Stimulated activated CD4-positive, alpha-beta T cell treated with anti-CD3 and anti-CD28 coated beads, Interleukin-1b, Interleukin-23, amount 100 ng/mL, for 4 hours (primary cell): ENCODE results near the gene SLC27A1.
"Not testable (repeated sequence)": the region's sequence is repeated elsewhere in the genome, so short reads cannot be mapped to it uniquely, and the experiment has no call there.

ENCODE experiments used
- DNase-seq, 2 donors: peaks; one replicate each; pipeline ENCODE4 v3.0.0-alpha.2; 2020; ENCODE audit warnings: low read depth in 2 of 2

The SLC27A1 gene

GRCh38 chr19:17487284-17488121 lies 17.2 kb downstream of the SLC27A1 start:
- DNase-seq, result no peak

DNA sequence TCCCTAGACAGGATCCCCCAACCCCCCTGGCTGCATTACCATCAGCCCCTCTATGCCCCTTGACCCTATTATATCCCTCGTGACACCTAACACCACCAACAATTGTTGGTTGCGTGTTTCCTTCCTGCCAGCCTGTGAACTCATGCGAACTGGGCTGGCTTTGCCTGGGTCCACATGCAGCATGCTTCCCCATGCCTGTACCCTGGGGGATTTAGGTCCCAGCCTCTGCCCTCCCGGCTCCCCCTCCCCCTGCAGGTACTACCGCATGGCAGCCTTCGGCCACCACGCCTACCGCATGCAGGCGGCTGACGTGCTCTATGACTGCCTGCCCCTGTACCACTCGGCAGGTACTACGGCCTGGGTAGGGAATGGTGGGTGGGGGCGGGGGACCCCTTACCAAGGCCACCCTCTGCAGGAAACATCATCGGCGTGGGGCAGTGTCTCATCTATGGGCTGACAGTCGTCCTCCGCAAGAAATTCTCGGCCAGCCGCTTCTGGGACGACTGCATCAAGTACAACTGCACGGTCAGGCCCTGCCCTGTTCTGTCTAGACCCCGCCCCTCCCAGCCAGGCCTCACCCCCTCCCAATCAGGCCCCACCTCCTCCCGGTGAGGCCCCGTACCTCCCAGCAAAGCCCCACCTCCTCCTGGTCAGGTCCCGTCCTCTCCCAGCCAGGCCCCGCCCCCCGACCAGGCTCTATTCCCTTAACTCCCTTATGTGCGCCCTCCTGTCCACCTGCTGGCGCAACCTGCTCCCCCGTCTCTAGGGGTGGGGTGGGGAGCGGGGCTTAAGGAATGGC lies 18.5 kb downstream of the SLC27A1 start:
- peak; percentile 60 to 69 for DNase-seq

GRCh38 chr19:17489392-17490030 lies 19.2 kb downstream of the SLC27A1 start:
- DNase-seq, result no peak

- no peak for DNase-seq
Observed at GRCh38 chr19:17490411-17490810, 20.1 kb downstream of the SLC27A1 start.

DNA sequence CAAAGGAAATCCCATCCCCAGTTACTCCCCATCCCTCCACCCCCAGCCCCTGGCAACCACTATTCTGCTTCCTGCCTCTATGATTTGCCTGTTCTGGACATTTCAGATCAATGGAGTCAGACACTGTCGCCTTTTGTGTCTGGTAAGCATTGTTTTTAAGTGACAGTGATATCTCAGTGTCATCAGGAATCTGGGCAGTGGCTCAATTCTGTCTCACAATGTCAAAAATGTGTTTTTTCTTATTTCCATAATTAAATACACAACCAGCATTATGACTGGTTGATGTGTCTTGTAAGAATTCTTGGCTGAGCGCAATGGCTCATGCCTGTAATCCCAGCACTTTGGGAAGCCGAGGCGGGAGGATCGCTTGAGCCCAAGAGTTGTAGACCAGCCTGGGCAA lies 21.0 kb downstream of the SLC27A1 start:
- no peak for DNase-seq

DNA sequence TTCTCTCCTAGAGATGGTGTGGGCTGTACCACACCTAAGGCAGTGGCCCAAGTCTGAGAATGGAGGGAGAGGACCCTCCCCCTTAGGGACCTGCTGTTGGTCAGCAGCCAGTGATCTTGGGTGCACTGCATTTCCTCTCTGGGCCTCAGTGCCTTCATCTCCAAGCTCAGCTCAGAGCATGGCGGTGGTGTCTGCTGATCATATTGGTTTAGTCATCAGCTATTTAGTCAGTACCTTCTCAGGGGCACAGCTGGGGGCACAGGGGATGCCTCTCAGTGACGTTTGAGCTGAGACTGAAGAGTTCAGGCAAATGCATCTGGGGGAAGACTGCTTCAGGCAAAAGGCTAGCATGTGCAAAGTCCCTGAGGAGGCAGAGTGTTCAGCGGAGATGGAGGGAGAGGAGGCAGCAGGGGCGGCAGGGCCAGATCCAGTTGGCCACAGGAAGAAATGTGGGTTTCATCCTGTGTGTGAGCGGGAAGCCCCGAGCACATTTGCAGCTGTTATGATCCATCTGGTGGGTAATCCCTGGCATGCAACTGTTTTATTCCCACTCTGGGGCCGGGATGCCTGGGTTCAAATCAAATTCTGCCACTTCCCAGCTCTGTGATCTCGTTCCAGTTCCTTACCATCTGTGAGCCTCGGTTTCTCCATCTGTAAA lies 25.4 kb downstream of the SLC27A1 start:
- no peak for DNase-seq

- peak; percentile 71 to 76 for DNase-seq
Observed at GRCh38 chr19:17496337-17496997, 26.1 kb downstream of the SLC27A1 start.

DNA sequence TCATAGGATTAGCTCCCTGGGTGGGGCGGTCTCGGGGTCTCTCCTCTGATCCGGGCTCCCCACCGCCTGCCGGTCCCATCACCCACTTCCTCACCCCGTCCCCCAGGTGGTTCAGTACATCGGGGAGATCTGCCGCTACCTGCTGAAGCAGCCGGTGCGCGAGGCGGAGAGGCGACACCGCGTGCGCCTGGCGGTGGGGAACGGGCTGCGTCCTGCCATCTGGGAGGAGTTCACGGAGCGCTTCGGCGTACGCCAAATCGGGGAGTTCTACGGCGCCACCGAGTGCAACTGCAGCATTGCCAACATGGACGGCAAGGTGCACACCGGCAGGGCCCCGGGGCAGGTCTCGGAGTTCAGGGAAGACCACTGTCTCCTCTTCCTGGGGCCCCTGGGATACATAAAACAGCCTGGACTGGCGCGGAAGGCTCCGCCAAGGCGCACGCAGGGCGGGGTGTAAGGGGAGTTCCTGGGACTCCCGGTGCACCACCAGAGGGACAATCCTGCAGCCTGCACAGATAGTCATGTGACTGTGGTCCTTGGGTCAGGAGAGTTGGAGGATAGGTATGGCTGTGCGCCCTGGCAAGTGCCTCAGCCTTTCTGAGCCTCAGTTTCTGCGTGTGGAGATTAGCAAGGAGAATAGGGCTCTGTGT lies 26.9 kb downstream of the SLC27A1 start:
- no peak for DNase-seq

- DNase-seq, result not testable (repeated sequence)
Observed at GRCh38 chr19:17499025-17499424, 28.7 kb downstream of the SLC27A1 start.

DNA sequence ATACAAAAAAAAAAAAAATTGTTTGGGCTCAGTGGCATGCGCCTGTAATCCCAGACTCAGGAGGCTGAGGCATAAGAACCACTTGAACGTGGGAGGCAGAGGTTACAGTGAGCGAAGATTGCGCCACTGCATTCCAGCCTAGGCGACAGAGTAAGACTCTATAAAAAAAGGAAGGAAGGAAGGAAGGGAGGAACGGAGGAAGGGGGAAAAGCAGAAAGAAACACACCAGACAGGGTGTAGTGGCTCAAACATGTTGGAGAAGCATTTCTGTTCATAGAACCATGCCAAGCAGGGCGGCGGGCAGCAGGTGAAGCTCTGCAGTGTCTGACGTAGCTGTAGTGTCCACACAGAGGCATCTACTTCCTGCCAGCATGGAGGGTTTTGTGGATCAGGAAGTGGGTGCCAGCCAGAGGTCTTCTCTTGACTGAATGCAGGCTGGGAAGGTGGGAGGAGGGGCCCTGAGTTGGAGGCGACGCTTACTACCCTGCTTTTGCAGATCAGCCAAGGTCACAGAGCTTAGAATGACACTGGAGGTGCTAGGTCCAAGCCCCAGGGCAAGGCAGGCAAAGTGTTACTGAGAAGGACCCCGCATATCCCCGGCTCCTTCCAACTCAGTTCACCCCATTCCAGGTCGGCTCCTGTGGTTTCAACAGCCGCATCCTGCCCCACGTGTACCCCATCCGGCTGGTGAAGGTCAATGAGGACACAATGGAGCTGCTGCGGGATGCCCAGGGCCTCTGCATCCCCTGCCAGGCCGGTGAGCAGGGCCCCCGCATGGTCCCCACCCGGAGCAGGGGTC lies 29.5 kb downstream of the SLC27A1 start:
- DNase-seq, result no peak

DNA sequence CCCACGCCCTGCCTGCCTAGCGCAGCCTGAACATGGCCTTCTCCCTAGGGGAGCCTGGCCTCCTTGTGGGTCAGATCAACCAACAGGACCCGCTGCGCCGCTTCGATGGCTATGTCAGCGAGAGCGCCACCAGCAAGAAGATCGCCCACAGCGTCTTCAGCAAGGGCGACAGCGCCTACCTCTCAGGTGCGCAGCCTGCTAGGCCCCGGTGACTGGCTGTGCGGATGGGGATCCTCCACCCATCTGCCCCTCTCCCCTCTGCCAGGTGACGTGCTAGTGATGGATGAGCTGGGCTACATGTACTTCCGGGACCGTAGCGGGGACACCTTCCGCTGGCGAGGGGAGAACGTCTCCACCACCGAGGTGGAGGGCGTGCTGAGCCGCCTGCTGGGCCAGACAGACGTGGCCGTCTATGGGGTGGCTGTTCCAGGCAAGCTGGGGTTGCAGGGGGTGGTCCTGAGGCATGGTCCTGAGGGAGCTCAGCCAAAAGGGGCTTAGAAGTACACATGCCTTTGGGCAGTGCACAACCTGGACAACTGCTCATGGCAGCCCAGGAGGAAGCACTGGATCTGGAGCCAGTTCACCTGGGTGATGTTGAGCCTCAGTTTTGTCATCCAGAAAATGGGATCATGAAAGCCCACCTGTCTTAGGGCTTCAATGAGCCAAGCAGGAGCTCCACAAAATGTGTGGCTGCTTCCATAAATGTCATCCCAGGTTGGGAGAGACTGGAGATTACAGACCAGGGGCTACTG lies 30.3 kb downstream of the SLC27A1 start:
- DNase-seq, result no peak

- no peak for DNase-seq
Observed at GRCh38 chr19:17503240-17503639, 32.9 kb downstream of the SLC27A1 start.

GRCh38 chr19:17504030-17504429 lies 33.7 kb downstream of the SLC27A1 start:
- DNase-seq, result no peak

DNA sequence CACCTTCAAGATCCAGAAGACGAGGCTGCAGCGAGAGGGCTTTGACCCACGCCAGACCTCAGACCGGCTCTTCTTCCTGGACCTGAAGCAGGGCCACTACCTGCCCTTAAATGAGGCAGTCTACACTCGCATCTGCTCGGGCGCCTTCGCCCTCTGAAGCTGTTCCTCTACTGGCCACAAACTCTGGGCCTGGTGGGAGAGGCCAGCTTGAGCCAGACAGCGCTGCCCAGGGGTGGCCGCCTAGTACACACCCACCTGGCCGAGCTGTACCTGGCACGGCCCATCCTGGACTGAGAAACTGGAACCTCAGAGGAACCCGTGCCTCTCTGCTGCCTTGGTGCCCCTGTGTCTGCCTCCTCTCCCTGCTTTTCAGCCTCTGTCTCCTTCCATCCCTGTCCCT lies 34.1 kb downstream of the SLC27A1 start:
- no peak for DNase-seq

DNA sequence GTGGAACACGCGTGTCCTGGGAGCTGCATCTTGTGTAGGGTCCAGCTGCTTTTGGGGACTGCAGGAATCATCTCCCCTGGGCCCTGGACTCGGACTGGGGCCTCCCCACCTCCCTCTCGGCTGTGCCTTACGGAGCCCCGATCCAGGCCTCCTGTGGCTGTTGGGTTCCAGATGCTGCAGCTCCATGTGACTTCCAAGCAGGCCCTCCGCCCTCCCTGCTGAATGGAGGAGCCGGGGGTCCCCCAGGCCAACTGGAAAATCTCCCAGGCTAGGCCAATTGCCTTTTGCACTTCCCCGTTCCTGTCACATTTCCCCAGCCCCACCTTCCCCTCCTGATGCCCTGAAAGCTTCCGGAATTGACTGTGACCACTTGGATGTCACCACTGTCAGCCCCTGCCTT lies 34.9 kb downstream of the SLC27A1 start:
- DNase-seq, result no peak

DNA sequence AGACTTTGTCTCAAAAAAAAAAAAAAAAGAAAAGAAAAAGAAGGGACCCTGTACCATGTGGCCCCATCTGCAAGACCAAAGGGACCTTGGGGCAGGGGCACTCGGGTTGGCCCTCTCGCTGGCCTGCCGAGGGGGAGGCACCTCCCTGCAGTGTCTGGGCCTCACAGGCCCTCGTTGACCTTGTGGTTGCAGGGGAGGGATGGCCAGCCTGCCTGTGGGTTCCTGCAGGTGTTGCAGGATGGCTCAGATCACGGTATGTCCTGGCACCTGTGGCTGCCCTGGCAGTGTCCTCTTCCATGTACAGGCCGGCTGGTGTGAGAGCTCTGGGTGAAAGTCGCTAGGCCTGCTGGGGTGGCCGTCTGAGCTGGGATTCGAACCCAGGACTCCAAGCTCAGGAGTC lies 36.4 kb downstream of the SLC27A1 start:
- no peak for DNase-seq

GRCh38 chr19:17508558-17508933 lies 38.2 kb downstream of the SLC27A1 start:
- not testable (repeated sequence) for DNase-seq

DNA sequence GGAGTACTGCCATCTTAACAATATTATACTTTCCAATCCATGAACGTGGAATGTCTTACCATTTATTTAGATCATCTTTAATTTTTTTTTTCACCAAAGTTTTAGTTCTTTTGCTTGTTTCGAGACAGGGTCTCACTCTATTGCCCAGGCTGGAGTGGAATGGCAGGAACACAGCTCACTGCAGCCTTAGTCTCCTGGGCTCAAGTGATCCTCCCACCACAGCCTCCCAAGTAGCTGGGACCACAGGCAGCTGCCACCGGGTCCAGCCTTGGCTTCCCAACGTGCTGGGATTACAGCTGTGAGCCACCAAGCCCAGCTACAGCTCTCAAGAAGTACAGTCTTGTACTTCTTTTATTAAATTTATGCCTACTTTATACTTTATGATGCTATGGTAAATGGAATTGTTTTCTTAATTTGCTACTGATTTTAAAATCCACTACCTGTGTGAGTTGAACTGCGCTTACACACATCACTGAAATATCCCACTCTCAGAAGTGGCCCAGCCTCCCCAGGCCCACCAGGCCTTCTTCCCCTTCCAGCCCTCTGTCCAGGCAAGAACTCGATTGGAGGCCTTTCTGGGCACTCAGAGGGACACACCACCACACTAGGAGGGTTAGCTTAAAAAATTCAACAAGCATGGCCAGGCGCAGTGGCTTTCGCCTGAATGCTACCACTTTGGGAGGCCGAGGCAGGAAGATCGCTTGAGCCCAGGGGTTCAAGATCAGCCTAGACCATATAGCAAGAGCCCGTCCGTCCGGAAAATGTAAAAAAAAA lies 40.1 kb downstream of the SLC27A1 start:
- DNase-seq, result no peak
